HG03196 (cell line): Measurements from ENCODE around the gene MB21D2.
A peak's percentile ranks its signal among the peaks of the same experiment; 100 is the strongest.

ENCODE experiments used
- ATAC-seq: cut with Tn5 transposase; IDR thresholded peaks from one replicate; pipeline ENCODE4 v1.9.1; 2021; ENCODE audit not compliant: unreplicated experiment

The MB21D2 gene

GRCh38 chr3:192840143-192840836 is 77.4 kb downstream of the MB21D2 start:
- no peak for ATAC-seq

- ATAC-seq, result no peak
These were observed 81.5 kb downstream of the MB21D2 start for GRCh38 chr3:192835818-192836815.

- no peak for ATAC-seq
These were observed 83.2 kb downstream of the MB21D2 start for GRCh38 chr3:192834428-192834827.

- no peak for ATAC-seq
These were observed 84.3 kb downstream of the MB21D2 start for GRCh38 chr3:192833177-192833890.

- ATAC-seq, result no peak
These were observed 85.8 kb downstream of the MB21D2 start for GRCh38 chr3:192831801-192832347.

GRCh38 chr3:192831111-192831644 is 86.5 kb downstream of the MB21D2 start:
- ATAC-seq, result no peak

- ATAC-seq, result no peak
These were observed 87.2 kb downstream of the MB21D2 start for GRCh38 chr3:192830291-192831110.

- ATAC-seq, result no peak
These were observed 89.6 kb downstream of the MB21D2 start for GRCh38 chr3:192827863-192828594.

- ATAC-seq, result no peak
These were observed 90.4 kb downstream of the MB21D2 start for GRCh38 chr3:192827208-192827607.

- ATAC-seq, result no peak
These were observed 91.2 kb downstream of the MB21D2 start for GRCh38 chr3:192826214-192827006.

- ATAC-seq, result no peak
These were observed 91.9 kb downstream of the MB21D2 start for GRCh38 chr3:192825657-192826200.

GRCh38 chr3:192825216-192825615 is 92.4 kb downstream of the MB21D2 start:
- no peak for ATAC-seq

GRCh38 chr3:192824313-192824712 is 93.3 kb downstream of the MB21D2 start:
- no peak for ATAC-seq

- ATAC-seq, result no peak
These were observed 96.5 kb downstream of the MB21D2 start for GRCh38 chr3:192821161-192821560.

GRCh38 chr3:192820161-192820560 is 97.5 kb downstream of the MB21D2 start:
- ATAC-seq, result no peak

- ATAC-seq, result peak; percentile 73
These were observed 98.6 kb downstream of the MB21D2 start for GRCh38 chr3:192819001-192819569.

- no peak for ATAC-seq
These were observed 99.5 kb downstream of the MB21D2 start for GRCh38 chr3:192818126-192818525.

- no peak for ATAC-seq
These were observed 100.2 kb downstream of the MB21D2 start for GRCh38 chr3:192817506-192817905.
